Measurements from ENCODE around the gene SETDB1.

- TF ChIP-seq CTCF (conservative IDR thresholded peaks at IDR 0.05; ENCODE audit: low read length), result no peak
- no peak for TF ChIP-seq EZH2phosphoT487 (IDR thresholded peaks at IDR 0.05; ENCODE audit: borderline replicate concordance)
These were observed 46.3 kb downstream of the SETDB1 start for GRCh38 chr1:150972417-150972940.

Data from Loucy (cell line).